GM18498 (cell line): Measurements from ENCODE around the gene ZNF708.
"Not testable (repeated sequence)": the region's sequence is repeated elsewhere in the genome, so short reads cannot be mapped to it uniquely, and the experiment has no call there.

ENCODE experiments used
- ATAC-seq: cut with Tn5 transposase; IDR thresholded peaks from one replicate; pipeline ENCODE4 v1.9.1; 2021; ENCODE audit warnings: mild to moderate bottlenecking, moderate library complexity; ENCODE audit not compliant: unreplicated experiment

The ZNF708 gene

GRCh38 chr19:21328885-21329605 lies at the start of gene ZNF708:
Gene ZNF708, minus strand, starts transcription at chr19:21329410. Its CDS starts 198 bp downstream, at chr19:21329212.
- ATAC-seq, result peak; percentile 99

- no peak for ATAC-seq
Measured at GRCh38 chr19:21362291-21362690, 33.1 kb upstream of the ZNF708 start.

- ATAC-seq, result peak; percentile 98
Measured at GRCh38 chr19:21358768-21359451, 29.7 kb upstream of the ZNF708 start, which contains the start of gene ZNF738. Gene ZNF738, plus strand, starts transcription at chr19:21359000. Its CDS starts 141 bp downstream, at chr19:21359141.

- ATAC-seq, result no peak
Measured at GRCh38 chr19:21352830-21353229, 23.6 kb upstream of the ZNF708 start.

GRCh38 chr19:21344841-21345240 lies 15.6 kb upstream of the ZNF708 start:
- not testable (repeated sequence) for ATAC-seq

GRCh38 chr19:21335721-21336120 lies 6.5 kb upstream of the ZNF708 start:
- ATAC-seq, result no peak

- no peak for ATAC-seq
Measured at GRCh38 chr19:21328406-21328805, 804 bp downstream of the ZNF708 start.

GRCh38 chr19:21326169-21326568 lies 3.0 kb downstream of the ZNF708 start:
- ATAC-seq, result no peak

GRCh38 chr19:21323000-21323399 lies 6.2 kb downstream of the ZNF708 start:
- ATAC-seq, result no peak

GRCh38 chr19:21322528-21322927 lies 6.7 kb downstream of the ZNF708 start:
- ATAC-seq, result no peak

GRCh38 chr19:21321996-21322395 lies 7.2 kb downstream of the ZNF708 start:
- no peak for ATAC-seq

GRCh38 chr19:21321134-21321533 lies 8.1 kb downstream of the ZNF708 start:
- ATAC-seq, result no peak

GRCh38 chr19:21317821-21318220 lies 11.4 kb downstream of the ZNF708 start:
- ATAC-seq, result no peak

GRCh38 chr19:21314676-21315075 lies 14.5 kb downstream of the ZNF708 start:
- ATAC-seq, result no peak

- ATAC-seq, result not testable (repeated sequence)
Measured at GRCh38 chr19:21312807-21313206, 16.4 kb downstream of the ZNF708 start.

GRCh38 chr19:21308773-21309172 lies 20.4 kb downstream of the ZNF708 start:
- ATAC-seq, result no peak

GRCh38 chr19:21306881-21307479 lies 22.2 kb downstream of the ZNF708 start:
- ATAC-seq, result not testable (repeated sequence)

GRCh38 chr19:21293768-21294167 lies 35.4 kb downstream of the ZNF708 start:
- not testable (repeated sequence) for ATAC-seq

- ATAC-seq, result no peak
Measured at GRCh38 chr19:21269813-21270212, 59.4 kb downstream of the ZNF708 start.

GRCh38 chr19:21264891-21265290 lies 64.3 kb downstream of the ZNF708 start:
- ATAC-seq, result no peak

- ATAC-seq, result no peak
Measured at GRCh38 chr19:21264416-21264815, 64.8 kb downstream of the ZNF708 start.
